ENCODE results near the gene FHDC1.

DNA sequence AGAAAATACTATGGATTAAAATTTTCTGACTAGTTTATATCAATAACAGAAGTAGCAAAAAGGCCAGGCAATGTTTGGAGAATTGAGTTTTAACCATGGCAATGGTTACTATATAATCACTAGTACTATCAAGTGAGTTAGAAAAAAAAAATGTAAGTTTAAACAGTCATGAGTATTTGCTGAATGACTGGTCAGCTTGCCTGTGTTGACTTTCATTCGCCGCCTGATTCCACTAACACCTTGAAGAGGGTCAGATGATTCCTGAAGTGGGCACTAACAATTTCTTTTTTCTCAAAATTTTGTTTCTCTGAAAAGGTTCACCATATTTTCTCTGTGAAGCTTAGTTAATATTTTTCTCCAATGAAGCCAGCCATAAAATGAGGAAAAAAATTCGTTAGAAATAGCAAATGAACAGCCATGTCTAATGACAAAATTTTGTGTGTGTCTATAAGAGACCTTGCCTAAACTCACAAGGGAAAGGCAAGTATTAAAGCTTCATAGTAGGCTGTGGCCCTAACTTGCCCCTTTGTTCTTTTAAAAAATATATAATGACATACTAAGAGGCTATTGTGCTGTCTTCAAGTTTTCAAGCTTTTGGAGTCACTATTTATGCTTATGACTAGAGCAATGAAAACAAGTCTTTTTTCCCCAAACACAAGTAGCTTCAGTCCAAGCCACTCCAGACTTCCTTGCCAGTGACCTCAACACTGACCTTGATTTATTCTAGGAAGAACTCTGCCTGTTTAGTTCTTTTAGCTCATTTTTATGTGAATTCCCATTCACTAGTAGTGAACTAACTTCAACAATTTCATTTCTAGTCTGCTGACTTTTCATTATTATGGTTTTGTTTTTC is 18.4 kb upstream of the FHDC1 start:
- TF ChIP-seq, protein P1, sequence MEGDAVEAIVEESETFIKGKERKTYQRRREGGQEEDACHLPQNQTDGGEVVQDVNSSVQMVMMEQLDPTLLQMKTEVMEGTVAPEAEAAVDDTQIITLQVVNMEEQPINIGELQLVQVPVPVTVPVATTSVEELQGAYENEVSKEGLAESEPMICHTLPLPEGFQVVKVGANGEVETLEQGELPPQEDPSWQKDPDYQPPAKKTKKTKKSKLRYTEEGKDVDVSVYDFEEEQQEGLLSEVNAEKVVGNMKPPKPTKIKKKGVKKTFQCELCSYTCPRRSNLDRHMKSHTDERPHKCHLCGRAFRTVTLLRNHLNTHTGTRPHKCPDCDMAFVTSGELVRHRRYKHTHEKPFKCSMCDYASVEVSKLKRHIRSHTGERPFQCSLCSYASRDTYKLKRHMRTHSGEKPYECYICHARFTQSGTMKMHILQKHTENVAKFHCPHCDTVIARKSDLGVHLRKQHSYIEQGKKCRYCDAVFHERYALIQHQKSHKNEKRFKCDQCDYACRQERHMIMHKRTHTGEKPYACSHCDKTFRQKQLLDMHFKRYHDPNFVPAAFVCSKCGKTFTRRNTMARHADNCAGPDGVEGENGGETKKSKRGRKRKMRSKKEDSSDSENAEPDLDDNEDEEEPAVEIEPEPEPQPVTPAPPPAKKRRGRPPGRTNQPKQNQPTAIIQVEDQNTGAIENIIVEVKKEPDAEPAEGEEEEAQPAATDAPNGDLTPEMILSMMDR (IDR thresholded peaks at IDR 0.05), result no peak
- no peak for TF ChIP-seq POLR2A (IDR thresholded peaks at IDR 0.05)
